Frontal cortex (tissue), 4 donors: ENCODE measurements around the gene PRLH. TPM values are rescaled to one million over a fixed set of nuclear protein-coding genes. Genes with fewer than 3 reads are reported as not detected.
"Not testable (repeated sequence)": the region's sequence is repeated elsewhere in the genome, so short reads cannot be mapped to it uniquely, and the experiment has no call there.

Source experiments
- DNase-seq, 2 donors: peaks; one replicate each; pipeline ENCODE4 v3.0.0; 2012; ENCODE audit warnings: low spot score in 2 of 2
- FAIRE-seq: peaks from 2 replicates; lab custom pipeline; 2012; peaks lifted over from hg19 to GRCh38; lab: Jason Lieb, UNC
- total RNA-seq: library from RNA; depleted of rRNA; stranded (reverse); fragments of >200 nt; gene quantifications from one replicate; pipeline ENCODE4 v1.2.3, GENCODE V29; 2014
- donor health status: control.
- donor health status: control.
- donor health status: control.

Gene PRLH
- total RNA-seq, 1 donor from 2014 or later = not detected

DNA sequence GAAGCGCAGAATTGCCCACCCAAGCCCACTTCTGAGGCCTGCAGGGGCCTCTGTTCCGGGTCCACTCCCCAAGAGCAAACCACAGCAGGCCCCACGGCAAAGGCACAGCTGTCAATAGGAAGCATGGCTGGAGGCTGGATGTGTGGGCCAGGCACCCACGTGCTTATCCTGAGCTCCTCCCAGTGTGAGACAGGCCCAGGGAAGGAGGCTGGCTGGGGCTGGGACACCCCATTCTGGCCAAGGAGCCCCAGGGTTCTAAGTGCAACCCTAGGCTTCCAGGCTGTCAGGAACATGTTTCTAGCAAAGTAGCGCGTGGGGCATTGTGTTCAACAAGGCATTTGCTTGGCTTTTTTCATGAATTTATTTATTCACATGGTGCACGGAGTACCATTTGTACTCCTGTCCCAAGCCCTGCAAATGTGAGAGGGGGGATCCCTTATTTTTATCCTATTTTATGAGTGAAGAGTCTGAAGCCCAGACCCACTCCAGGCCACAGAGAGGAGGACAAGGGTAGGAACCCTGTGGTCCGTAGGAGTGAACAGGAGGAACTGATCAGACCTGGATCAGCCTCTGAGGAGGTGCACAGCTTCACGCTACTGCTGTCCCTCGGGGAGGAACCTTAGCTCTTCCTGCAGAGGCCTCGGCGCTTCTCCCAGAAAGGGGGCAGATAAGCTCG, 30.3 kb downstream of the PRLH start:
- FAIRE-seq = no peak

DNA sequence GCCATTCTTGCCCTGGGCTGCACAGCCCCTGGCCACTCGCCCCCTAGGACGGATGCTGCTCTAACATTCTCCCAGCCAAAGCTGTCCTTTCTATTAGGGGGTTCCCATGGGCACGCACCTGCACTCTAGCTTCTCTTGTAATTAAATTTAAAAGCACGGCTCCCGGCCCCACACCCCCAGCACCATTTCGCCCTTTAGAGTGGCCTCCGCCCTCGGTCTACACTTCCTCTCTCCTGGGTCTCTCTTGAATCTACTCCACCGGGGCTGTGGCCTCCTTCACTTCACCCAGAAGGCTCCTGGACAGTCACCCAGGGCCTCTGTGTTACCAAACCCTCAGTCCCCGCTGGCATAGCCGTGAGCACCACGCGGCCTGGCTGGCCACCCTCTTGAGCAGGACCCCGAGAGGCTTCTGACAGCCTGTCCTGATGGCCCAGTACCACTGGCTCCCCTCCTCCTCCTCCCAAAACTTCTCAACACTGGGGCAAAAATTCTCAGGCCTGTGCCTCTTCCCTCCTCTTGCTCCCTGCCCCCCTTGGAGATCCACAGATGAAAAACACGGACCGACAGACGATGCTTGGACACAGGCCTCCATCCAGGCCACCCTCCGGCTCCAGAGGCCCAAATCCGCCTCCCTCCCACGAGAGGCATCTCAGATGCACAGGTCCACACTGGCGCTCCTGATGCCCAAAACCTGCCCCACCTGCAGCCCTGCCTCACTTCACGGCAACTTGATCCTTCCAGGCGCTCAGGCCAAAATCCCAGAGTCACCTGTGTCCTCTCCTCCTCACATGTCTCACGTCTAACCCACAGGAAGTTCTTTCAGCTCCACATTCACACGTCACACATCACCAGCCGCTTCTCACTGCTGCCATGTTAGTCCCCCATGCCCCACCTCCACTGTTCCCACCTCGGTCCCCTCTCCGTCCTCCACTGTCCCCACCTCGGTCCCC, 31.1 kb downstream of the PRLH start:
- DNase-seq (no peak), FAIRE-seq (no peak)

More for the DNA sequence above, 30.3 kb downstream of the PRLH start:
- DNase-seq = no peak

DNA sequence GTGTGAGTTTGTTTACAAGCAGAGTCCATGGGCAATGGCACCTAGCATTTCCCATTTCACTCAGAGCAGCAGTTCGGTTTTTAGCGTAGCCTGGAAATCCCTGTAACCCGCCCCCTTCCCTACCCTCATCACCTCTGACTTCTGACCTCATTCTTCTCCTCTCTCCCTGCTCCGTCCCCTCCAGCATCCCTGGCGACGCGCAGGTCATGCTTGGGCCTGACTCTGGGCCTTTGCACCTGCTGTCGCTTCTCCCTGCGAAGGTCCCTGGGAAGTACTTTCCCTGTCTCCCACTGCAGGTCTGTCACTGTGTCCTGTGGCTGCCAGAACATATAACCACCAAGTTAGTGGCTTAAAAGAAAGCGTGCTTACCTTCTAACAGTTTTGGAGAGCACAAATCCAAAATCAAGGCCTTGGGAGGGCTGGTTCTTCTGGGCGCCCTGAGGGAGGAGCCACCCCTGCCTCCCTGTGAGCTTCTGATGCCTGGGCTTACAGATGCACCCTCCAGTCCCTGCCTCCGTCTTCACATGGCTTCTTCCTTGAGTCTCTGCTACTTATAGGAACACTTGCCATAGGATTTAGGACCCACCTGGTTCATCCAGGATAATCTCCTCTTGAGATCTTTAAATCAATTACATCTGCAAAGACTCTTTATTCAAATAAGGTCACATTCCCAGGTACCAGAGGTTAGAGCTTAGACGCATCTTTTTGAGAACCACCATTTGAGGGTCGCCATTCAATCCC, 32.3 kb downstream of the PRLH start:
- FAIRE-seq (no peak), DNase-seq (no peak)

DNA sequence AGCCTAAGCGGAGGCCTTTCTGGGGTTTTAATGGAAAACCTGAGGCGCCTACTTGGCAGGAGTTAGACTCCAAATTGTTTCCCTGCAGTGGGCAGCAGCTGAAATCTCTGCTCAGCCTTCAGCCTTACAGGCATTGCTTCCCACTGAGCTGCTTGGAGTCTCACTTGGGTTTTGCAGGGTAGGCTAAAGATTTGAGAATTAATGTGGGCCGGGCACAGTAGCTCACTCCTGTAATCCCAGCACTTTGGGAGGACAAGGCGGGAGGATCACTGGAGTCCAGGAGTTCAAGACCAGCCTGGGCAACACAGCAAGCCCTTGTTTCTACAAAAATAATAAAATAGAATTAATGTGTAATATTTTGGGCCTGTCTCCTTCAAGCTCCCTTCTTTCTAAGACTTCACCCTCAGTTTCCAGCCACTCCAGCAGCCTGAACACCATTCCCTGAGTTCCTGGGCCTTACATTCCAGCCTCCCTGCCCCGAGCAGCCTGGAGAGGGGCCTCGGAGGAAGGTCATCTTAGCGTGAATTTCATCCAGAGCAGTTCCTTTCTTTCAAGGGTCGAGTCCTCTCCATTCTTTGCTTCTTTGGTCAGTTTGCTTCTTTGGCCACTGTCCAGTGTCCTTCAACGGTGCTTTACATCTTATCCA, 33.2 kb downstream of the PRLH start:
- no peak for DNase-seq
- FAIRE-seq = no peak

DNA sequence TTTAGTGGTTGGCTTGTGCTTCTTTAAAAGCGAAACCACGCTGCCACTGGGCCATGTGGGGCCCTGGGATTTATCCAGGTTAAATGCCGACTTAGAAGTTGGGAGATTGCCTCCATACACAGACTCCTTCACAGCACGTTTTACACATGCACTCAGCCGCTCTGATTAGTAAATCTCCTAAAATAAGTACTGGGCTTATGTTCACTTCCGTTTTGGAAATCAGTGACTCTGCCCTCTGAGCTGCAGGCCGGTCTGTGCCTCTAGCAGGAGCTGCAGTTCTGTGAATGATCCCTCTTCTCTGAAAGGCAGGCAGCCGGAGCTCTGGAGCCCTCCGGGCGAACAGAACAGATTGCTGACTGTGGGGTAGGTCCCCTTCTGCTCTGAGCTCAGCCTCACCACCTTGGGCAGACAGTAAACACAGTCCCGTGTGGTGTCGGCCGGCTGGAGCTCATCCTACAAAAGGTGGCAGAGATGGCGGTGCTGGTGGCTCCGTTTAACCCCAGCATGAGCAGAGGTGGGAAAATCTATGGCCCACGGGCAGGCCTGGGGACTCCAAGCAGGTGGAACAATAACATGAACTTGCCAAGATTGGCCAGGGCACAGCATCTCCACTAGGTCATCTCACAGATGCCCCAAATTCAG, 34.0 kb downstream of the PRLH start:
- FAIRE-seq (no peak), DNase-seq (no peak)

DNA sequence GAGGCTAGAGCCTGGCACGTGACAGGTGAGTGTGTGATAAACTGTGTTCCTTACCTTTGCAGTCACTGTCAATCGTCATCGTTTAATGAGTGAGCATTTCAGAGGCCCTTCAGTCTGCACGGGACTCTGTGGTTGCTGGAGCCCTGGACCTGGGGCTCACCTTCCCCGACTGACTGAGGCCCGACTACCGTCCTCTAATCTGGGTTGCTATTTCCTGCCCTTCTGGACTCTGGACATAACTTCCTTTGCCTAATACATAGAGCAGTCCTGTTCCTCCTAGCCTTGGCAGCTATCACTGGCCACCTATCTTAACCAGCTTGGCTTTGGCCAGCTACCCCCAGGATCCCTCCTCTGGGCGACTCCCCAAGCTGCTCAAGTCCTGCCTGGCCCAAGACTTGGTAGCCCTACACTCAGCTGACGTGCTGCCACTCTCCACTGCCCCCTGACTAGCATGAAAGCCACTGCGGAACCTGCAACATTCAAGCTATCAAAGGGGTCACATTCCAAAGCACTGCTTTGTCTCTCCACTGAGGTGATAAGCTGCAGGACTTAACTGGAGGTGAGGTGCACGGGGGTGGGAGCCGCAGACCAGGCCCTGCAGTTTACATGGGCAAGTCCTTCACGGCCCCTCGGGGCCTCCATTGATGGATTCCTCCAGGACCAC, 35.2 kb downstream of the PRLH start:
- FAIRE-seq (no peak), DNase-seq (no peak)

DNA sequence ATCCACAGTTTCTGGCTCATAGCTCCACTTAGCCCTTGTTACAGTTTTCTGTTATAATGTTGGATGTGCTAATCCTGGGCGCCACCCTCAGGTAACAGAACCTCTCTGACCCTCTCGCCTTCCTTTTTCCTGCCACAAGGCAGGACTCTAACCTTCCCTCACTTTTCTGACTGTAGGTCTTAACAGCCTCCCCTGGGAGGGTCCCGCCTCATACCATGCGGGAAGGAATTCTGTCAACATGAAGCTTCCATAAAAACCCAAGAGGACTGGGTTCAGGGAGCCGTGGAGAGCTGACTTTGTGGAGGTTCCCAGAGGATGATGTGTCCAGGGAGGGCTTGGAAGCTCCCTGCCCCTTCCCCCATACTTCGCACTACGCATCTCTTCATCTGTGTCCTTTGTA, 36.0 kb downstream of the PRLH start:
- DNase-seq = no peak

DNA sequence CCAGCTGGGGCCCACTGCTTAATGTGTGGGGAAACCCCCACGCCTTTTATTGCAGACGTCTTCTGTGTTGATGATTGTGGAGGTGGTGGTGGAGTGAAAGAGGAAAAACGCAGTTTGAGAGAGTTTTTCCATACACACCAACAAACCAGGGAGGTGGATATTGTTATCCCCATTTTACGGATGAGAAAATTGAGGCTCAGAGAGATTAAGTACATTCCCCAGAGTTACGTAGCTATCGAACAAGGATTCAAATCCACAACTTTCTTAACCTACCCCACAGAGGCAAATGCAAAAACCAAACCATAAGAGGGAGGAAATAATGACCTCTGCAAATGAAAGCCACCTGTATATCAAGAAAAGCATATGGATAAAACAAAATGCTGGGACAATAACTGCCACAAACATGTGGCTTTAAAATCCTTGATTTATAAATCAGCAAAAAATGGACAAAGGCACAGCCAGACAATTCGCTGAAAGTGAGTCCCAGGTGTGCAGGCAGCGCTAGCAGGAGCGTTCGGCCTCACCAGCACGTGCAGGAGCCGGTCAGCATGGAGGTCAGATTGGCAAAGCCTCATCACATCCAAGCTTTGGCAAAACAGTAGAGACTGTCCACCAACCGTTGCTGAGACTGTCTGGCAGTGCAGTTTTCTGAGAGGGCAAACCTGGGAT, 36.8 kb downstream of the PRLH start:
- FAIRE-seq = no peak
- no peak for DNase-seq

More for the DNA sequence above, 36.0 kb downstream of the PRLH start:
- no peak for FAIRE-seq

DNA sequence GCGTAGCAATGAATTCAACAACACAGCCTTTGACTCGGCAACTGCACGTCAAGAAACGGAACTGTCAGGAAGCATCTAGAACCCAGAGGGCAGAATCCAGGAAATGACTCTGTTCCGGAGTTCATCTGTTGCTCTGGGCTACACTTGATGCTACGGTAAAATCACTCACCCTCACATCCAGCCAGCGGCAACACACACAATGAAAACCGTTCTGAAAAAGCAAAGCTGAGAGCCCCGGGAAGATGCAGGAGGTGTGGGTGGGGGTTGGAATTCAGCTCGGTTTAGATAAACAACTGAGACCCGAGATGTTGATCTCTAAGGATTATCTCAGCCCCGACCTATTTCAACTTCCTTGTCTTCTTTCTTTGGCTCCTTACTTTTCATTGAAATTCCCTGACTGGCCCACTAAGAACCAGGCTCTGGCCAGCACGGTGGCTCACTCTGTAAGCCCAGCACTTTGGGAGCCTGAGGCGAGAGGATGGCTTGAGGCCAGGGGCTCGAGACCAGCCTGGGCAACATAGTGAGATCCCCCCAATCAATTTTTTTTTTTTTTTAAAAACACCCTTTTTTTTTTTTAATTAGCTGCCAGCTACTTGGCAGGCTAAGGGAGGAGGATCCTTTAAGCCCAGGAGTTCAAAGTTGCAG, 37.5 kb downstream of the PRLH start:
- FAIRE-seq (no peak), DNase-seq (peak in 1 of 2 donors; percentile 72)

DNA sequence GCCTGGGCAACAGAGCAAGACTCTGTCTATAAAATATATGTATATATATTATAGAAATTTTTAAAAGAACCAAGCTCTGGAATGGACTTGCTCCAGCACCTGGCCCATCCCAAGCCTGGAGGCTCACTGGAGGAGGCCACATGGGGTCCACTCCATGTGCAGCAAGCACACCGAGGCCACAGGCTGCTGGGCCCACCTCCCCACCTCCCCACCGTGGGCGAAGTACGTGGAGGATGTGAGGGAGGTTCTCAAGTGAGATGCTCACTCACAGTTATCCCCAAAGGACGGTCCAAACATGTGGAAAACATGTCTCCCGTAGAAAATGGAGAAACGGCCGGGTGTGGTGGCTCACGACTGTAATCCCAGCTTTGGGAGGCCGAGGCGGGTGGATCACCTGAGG, 38.0 kb downstream of the PRLH start:
- no peak for FAIRE-seq
- no peak for DNase-seq

DNA sequence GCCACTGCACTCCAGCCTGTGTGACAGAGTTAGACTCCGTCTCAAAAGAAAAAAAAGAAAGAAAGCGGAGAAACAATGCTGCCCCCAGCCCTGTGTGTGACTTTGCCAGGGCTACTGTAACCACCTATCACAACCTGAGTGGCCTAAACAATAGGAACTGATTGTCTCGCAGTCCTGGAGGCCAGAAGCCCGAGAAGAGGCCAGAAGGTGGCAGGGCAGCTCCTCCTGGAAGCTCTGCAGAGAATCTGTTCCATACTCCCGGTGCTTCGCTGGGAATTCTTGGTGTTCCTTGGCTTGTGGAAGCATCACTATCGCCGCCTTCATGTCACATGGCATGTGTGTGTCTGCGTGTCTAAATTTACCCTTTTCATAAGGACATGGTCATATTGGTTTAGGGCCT, 38.6 kb downstream of the PRLH start:
- DNase-seq (no peak), FAIRE-seq (no peak)

DNA sequence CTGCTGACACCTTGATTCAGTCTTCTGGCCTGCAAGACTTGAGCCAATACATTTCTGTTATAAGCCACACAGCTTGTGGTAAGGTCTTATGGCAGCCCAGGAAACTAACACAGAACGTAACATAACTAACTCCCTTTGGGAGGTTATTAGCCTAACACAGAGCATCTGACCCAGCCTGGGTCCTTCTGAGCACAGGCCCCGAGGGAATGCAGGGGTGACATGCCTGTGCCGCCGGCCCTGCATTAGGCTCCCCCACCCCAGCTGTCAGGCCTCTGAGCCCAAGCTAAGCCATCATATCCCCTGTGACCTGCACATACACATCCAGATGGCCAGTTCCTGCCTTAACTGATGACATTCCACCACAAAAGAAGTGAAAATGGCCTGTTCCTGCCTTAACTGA, 40.1 kb downstream of the PRLH start:
- not testable (repeated sequence) for DNase-seq, FAIRE-seq

DNA sequence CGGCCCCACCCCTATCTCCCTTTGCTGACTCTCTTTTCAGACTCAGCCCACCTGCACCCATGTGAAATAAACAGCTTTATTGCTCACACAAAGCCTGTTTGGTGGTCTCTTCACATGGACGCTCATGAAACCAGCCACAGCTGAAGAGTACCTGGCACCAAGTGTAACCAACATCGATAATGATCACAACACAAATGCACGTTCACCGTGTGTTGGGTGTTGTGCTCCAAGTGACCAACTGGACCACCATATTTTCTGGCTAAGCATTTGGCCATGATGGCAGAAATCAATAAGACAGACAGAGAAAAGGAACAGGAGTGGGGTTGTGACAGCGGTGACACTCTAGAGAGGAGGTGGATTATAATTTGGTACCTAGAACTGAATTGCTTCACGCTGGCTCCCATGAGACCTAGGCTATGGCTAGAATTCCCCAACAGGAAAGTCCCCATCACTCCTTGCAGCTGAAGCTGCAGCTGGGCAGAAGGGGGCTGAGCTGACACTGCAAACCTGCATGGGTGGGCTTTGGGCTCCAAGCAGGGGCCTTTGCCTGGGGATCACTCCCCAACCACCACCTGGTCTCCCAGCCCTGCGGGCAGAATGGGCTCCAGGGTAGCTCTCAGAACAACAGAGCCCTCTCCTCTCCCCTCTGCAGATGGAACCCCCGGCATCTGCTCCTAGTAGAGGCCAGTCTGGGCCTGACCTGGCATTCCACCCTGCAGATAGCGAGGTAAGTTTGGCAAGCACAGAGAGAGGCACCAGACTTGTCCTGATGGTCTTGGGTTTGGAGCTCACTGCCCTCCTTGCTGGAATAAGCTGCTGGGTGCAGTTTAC, 46.4 kb downstream of the PRLH start:
- FAIRE-seq (no peak), DNase-seq (no peak)

DNA sequence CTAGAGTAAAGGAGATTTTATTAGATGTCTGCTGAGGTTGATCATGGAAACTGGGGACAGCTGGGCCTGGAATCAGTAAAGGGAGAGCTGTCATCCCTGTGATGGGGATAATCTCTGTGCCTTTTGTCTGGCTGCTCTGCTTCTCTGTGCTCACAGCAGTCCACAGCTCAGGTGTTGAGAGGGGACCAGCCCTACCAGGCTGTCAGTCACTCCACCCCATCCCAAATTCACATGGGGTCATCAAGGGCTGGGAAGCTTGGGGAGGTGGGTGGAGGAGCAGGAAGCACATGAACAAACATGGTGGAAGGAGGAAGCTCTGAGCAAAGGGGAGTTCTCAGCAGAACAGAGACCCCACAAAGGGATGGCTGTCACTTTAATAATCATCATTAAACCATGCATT, 47.3 kb downstream of the PRLH start:
- FAIRE-seq = no peak

DNA sequence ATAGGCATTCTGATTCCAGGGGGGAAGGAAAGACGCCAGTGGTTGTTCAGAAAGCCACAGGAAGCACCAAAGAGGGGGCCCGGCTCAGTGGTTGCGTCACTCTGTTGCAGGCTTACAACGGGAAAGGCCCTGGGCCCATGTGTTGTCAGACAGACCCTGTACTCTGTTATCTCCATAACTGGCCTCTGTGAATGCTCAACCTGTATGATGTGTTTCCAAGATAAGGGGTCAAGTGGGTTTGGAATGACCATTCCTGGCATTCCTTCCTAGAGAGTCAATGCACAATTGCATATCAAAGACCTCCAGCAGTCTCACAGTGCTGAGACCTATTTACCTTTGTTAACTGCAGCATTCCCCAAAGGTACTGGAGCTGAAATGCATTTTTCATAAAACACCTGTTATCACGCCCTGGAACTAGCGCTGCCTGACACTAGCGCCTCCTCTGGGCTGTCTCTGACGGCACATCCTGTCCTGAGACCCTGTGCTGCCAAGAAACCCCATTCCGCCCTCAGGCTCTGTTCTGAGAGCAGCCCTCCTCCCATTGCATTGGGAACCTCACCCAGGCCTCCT, 47.9 kb downstream of the PRLH start:
- DNase-seq (no peak), FAIRE-seq (no peak)

More for the DNA sequence above, 47.3 kb downstream of the PRLH start:
- no peak for DNase-seq

DNA sequence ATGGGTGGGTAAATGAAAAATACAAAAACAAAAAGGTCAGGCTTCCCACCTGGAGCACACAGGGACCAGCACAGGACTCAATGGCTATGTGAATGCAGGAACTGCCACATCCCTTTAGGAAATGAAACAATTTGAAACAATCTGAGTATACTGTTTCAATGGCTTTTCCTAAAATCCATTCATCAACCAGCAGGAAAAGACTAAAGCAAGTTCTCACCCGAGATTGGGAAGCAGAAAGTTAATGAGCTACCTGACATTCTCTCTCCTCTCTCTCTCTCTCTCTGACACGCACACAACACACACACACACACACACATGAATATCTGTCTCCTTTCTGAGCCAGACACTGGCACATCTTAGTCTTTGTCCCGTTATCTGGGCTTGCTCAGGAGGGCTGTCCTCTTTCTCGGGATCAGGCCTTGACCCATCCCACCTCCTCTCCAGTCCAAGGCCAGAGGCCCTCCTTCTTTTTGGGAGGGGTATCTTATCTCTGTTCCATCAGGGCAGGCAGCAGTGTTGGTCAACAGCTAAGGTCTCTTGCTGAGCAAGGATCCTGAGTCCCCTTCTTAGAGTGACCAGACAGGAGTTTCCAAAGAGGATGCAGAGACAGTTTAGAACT, 49.4 kb downstream of the PRLH start:
- DNase-seq = no peak
- FAIRE-seq = no peak
